IMR-90 (cell line): Measurements from ENCODE around the gene TLK2. TPM values are rescaled to one million over a fixed set of nuclear protein-coding genes. Genes with fewer than 3 reads are reported as not detected.

Experiments
- ATAC-seq: fragments of 200-7000 bp; cut with Tn5 transposase; 2 replicates; pipeline ENCODE4 v1.9.1; 2020; ENCODE audit warnings: low read depth, mild to moderate bottlenecking, moderate library complexity
- BruUV-seq: library from RNA; stranded (reverse); fragments of 400-500 nt; replicated peaks from 2 replicates; lab custom pipeline; 2021; lab: Mats Ljungman, UMichigan
- CTCF ChIA-PET: fragments of 300-600 bp; formaldehyde crosslinking; extraction: SDS; loops from one replicate; lab custom pipeline; 2021; ENCODE audit warnings: antibody characterized with exemption; lab: Yijun Ruan, JAX
- POLR2A ChIA-PET: fragments of 300-600 bp; sonication (Branson Sonifier 250); formaldehyde crosslinking; loops from one replicate; lab custom pipeline; 2022; ENCODE audit warnings: antibody characterized with exemption; ENCODE audit not compliant: unreplicated experiment; lab: Charles Lee
- DNase-seq: peaks from one replicate; pipeline ENCODE4 v3.0.0; 2013
- H2AFZ ChIP-seq: replicated peaks from 2 replicates; pipeline ENCODE3; 2013; ENCODE audit warnings: low read length, mild to moderate bottlenecking; ENCODE audit not compliant: poor library complexity
- H2AK5ac ChIP-seq: 2 replicates; pipeline ENCODE4 v1.6.1; 2013; ENCODE audit warnings: low read depth, low read length, inconsistent platforms
- H2AK9ac ChIP-seq: replicated peaks from 2 replicates; pipeline ENCODE3; 2013; ENCODE audit warnings: mild to moderate bottlenecking, low read depth, low read length, moderate library complexity; ENCODE audit not compliant: poor library complexity
- H2BK120ac ChIP-seq: 2 replicates; pipeline ENCODE4 v1.6.1; 2013; ENCODE audit warnings: low read depth, low read length, inconsistent platforms
- H2BK15ac ChIP-seq: 3 replicates; pipeline ENCODE4 v1.6.1; 2013; ENCODE audit warnings: low read depth, low read length, inconsistent platforms
- H2BK20ac ChIP-seq: 2 replicates; pipeline ENCODE4 v1.6.1; 2013; ENCODE audit warnings: low read depth, mild to moderate bottlenecking, inconsistent platforms, low read length, moderate library complexity
- H2BK5ac ChIP-seq: 2 replicates; pipeline ENCODE4 v1.6.1; 2013; ENCODE audit warnings: mild to moderate bottlenecking, low read depth, low read length, inconsistent platforms; ENCODE audit not compliant: poor library complexity, severe bottlenecking
- H3K14ac ChIP-seq: replicated peaks from 2 replicates; pipeline ENCODE4 v1.6.1; 2013; ENCODE audit warnings: low read depth, low read length, inconsistent platforms
- H3K18ac ChIP-seq: 2 replicates; pipeline ENCODE4 v1.6.1; 2013; ENCODE audit warnings: low read depth, low read length, control low read depth
- H3K23ac ChIP-seq: 2 replicates; pipeline ENCODE4 v1.6.1; 2013; ENCODE audit warnings: low read depth, low read length, inconsistent platforms
- H3K27ac ChIP-seq: 2 replicates; pipeline ENCODE4 v1.5.1; 2013; ENCODE audit warnings: mild to moderate bottlenecking, control low read depth, low read length; ENCODE audit not compliant: insufficient read depth
- H3K27me3 ChIP-seq: 2 replicates; pipeline ENCODE4 v1.6.1; 2013; ENCODE audit warnings: low read length; ENCODE audit not compliant: control insufficient read depth, insufficient read depth
- H3K36me3 ChIP-seq: 2 replicates; pipeline ENCODE4 v1.6.1; 2013; ENCODE audit warnings: low read length, mixed read lengths; ENCODE audit not compliant: control insufficient read depth, insufficient read depth
- H3K4ac ChIP-seq: 2 replicates; pipeline ENCODE4 v1.6.1; 2013; ENCODE audit warnings: low read depth, low read length, inconsistent platforms
- H3K4me1 ChIP-seq: 2 replicates; pipeline ENCODE4 v1.6.1; 2013; ENCODE audit warnings: low read length, mixed read lengths; ENCODE audit not compliant: control insufficient read depth, insufficient read depth
- H3K4me2 ChIP-seq: 2 replicates; pipeline ENCODE4 v1.6.1; 2013; ENCODE audit warnings: low read depth, mild to moderate bottlenecking, control low read depth, low read length, moderate library complexity
- H3K4me3 ChIP-seq: 2 replicates; pipeline ENCODE4 v1.5.1; 2013; ENCODE audit warnings: low read depth, mild to moderate bottlenecking, control low read depth, low read length, moderate library complexity; ENCODE audit not compliant: insufficient read depth
- H3K56ac ChIP-seq: 2 replicates; pipeline ENCODE4 v1.6.1; 2013; ENCODE audit warnings: low read length, inconsistent platforms; ENCODE audit not compliant: insufficient read depth; ENCODE audit errors: extremely low read depth
- H3K79me1 ChIP-seq, 2 experiments: 2 replicates each; pipeline ENCODE4 v1.6.1; 2013; ENCODE audit warnings: low read length in 2 of 2, inconsistent platforms in 1 of 2, low read depth in 1 of 2
- H3K9ac ChIP-seq: 2 replicates; pipeline ENCODE4 v1.6.1; 2013; ENCODE audit warnings: low read depth, low read length, control low read depth
- H3K9me1 ChIP-seq: 2 replicates; pipeline ENCODE4 v1.6.1; 2013; ENCODE audit warnings: low read length, inconsistent platforms; ENCODE audit not compliant: insufficient read depth
- H3K9me3 ChIP-seq: 2 replicates; pipeline ENCODE4 v1.6.1; 2013; ENCODE audit warnings: low read length; ENCODE audit not compliant: control insufficient read depth, insufficient read depth
- H4K20me1 ChIP-seq: 2 replicates; pipeline ENCODE4 v1.6.1; 2013; ENCODE audit warnings: low read length, inconsistent platforms; ENCODE audit not compliant: insufficient read depth
- H4K5ac ChIP-seq: 2 replicates; pipeline ENCODE4 v1.6.1; 2013; ENCODE audit warnings: mild to moderate bottlenecking, low read depth, low read length, control low read depth
- H4K8ac ChIP-seq, 2 experiments: 2 replicates each; pipeline ENCODE4 v1.6.1; 2013; ENCODE audit warnings: low read depth in 2 of 2, low read length in 2 of 2, control low read depth in 1 of 2, inconsistent platforms in 1 of 2
- H4K91ac ChIP-seq: 2 replicates; pipeline ENCODE4 v1.6.1; 2013; ENCODE audit warnings: low read depth, low read length, inconsistent platforms; ENCODE audit not compliant: insufficient read depth
- CEBPB ChIP-seq: IDR thresholded peaks from 2 replicates; pipeline ENCODE4 v1.6.1; 2012; ENCODE audit warnings: low read depth, low read length, improper control_type of control experiment
- CHD1 ChIP-seq: IDR thresholded peaks from 2 replicates; pipeline ENCODE4 v1.6.1; 2012; ENCODE audit warnings: low read depth, low read length, improper control_type of control experiment
- CTCF ChIP-seq: conservative IDR thresholded peaks from 2 replicates; pipeline ENCODE4 v1.5.1; 2012; ENCODE audit warnings: mild to moderate bottlenecking, low read depth, low read length, improper control_type of control experiment
- FOS ChIP-seq: fragments of 150-350 bp; IDR thresholded peaks from 2 replicates; pipeline ENCODE4 v1.6.1; 2016; ENCODE audit warnings: low read depth, low read length
- MAZ ChIP-seq: IDR thresholded peaks from 2 replicates; pipeline ENCODE4 v1.6.1; 2012; ENCODE audit warnings: low read depth, mild to moderate bottlenecking, low read length, improper control_type of control experiment, moderate library complexity, borderline replicate concordance
- MXI1 ChIP-seq: IDR thresholded peaks from 2 replicates; pipeline ENCODE4 v1.6.1; 2012; ENCODE audit warnings: low read depth, mild to moderate bottlenecking, low read length, moderate library complexity, borderline replicate concordance
- RCOR1 ChIP-seq: IDR thresholded peaks from 2 replicates; pipeline ENCODE4 v1.6.1; 2012; ENCODE audit warnings: mild to moderate bottlenecking, low read length, improper control_type of control experiment; ENCODE audit not compliant: insufficient replicate concordance
- WGBS, 2 experiments: methylation state at CpG; one replicate each; pipeline versions ENCODE4 v1.1.5 to v1.1.7; 2013; ENCODE audit warnings: missing lambda C conversion rate in 2 of 2; ENCODE audit not compliant: insufficient read length in 1 of 2; ENCODE audit errors: extremely low coverage in 2 of 2; 5-methylcytosine and 5-hydroxymethylcytosine counted together
- dilution Hi-C: fragments of 300-500 bp; cut with HindIII; formaldehyde crosslinking; loops from one replicate; pipeline ENCODE4 v1.14.3; 2018; ENCODE audit warnings: low sequenced_read_pairs; ENCODE audit not compliant: unreplicated experiment
- in situ Hi-C: fragments of 300-500 bp; cut with MboI; formaldehyde crosslinking; loops from 3 replicates; pipeline ENCODE4 v1.14.3; 2019; ENCODE audit warnings: low sequenced_read_pairs, inconsistent platforms, mixed read lengths
- intact Hi-C: fragments of 100-400 bp; cut with micrococcal nuclease; formaldehyde crosslinking; loops from 2 replicates; pipeline ENCODE4 v1.10.0; 2022
- polyA plus RNA-seq, 3 experiments: library from polyadenylated mRNA; depleted of rRNA; stranded (reverse); fragments of >200 nt; gene quantifications; 2 replicates each; pipeline ENCODE4 v1.2.3, GENCODE V29; 2012; ENCODE audit warnings: low replicate concordance in 1 of 3
- total RNA-seq: library from RNA; depleted of rRNA; stranded (reverse); fragments of >200 nt; gene quantifications from 2 replicates; pipeline ENCODE4 v1.2.3, GENCODE V29; 2012
- TF ChIP-seq, protein P1 (sequence below): fragments of 150-350 bp; IDR thresholded peaks from 2 replicates; pipeline ENCODE4 v1.6.1; 2017; ENCODE audit warnings: mild to moderate bottlenecking, antibody characterized with exemption, low read length, low read depth

The TLK2 gene
- total and polyA plus RNA-seq, 2 of the 4 experiments (the other 2 are of a cell fraction), result 35.7 to 39.4 TPM

- Histone ChIP-seq H3K9me1 (peaks cover 22% of the 10 kb centered on the region), H3K56ac (no peak overlapping the region), H2BK120ac (no peak overlapping the region), H2AK5ac (0 out of 2 replicates have a peak overlapping the region, but pooled peaks have one; percentile 15), H3K23ac (no peak overlapping the region), H2BK15ac (no peak overlapping the region), H3K4me2 (no peak overlapping the region), H3K9me3 (no peaks in the 10 kb centered on the region), H4K5ac (no peak overlapping the region), H4K8ac (no peak overlapping the region), H2BK20ac (no peak overlapping the region), H3K36me3 (peaks cover 9% of the 10 kb centered on the region; the same call in 1 of the 2 replicates), H3K79me1 (peaks cover 6 to 41% of the 10 kb centered on the region in 2 experiments; a peak in 3 of 4 replicates), H2AFZ (no peak overlapping the region), H2BK5ac (no peak overlapping the region), H3K27me3 (no peaks in the 10 kb centered on the region), H3K27ac (no peak overlapping the region), H2AK9ac (peak overlapping the region; percentile 60), H4K91ac (no peak overlapping the region), H4K20me1 (no peaks in the 10 kb centered on the region; the same call in none of the 2 replicates), H3K4me1 (peaks cover 6% of the 10 kb centered on the region), H3K4ac (no peak overlapping the region), H3K9ac (no peak overlapping the region), H3K4me3 (no peak overlapping the region), H3K14ac (no peak overlapping the region), H3K18ac (no peak overlapping the region)
- in situ Hi-C loops, result no loop called here
- WGBS, 2 experiments, result 83% methylated on average over 2 of the region's 6 CpGs; no CpG with 5 or more reads in 1 of the 2 experiments
- no peak for TF ChIP-seq MAZ
- no peak for TF ChIP-seq CEBPB
- no peak for TF ChIP-seq CTCF
- TF ChIP-seq, protein P1, sequence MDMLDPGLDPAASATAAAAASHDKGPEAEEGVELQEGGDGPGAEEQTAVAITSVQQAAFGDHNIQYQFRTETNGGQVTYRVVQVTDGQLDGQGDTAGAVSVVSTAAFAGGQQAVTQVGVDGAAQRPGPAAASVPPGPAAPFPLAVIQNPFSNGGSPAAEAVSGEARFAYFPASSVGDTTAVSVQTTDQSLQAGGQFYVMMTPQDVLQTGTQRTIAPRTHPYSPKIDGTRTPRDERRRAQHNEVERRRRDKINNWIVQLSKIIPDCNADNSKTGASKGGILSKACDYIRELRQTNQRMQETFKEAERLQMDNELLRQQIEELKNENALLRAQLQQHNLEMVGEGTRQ, result no peak
- TF ChIP-seq MXI1, result no peak
- no peak for TF ChIP-seq FOS
- no peak for TF ChIP-seq CHD1
- no peak for TF ChIP-seq RCOR1
- DNase-seq (peak; percentile 41), ATAC-seq (peak; percentile 29; the same call in 1 of the 2 replicates)
- ChIA-PET POLR2A (no interaction called here), CTCF (no interaction called here)
- no TSS peak for BruUV-seq
- dilution Hi-C loops, result no loop called here
- intact Hi-C loops, result no loop called here
Observed at GRCh38 chr17:62617894-62618472, 139.4 kb downstream of the TLK2 start.
